ENCODE data around the gene CARD9.

Gene CARD9

GRCh38 chr9:136316271-136316751, 57.2 kb downstream of the CARD9 start:
- DNase-seq: peak in 3 of 10 donors; percentile 64 to 81 (median 75)
- intact Hi-C loops (cut with DNase I): no loop called here

- intact Hi-C loops (cut with DNase I): loop anchor here (5.0 kb wide), 1 partner anchor 47 kb away; the partner anchor contains the start of gene DNLZ
- DNase-seq: peak in 1 of 10 donors; percentile 31
These were observed 58.5 kb downstream of the CARD9 start for GRCh38 chr9:136314944-136315343.

- intact Hi-C loops (cut with DNase I): loop anchor here (5.0 kb wide), 1 partner anchor 48 kb away; the partner anchor contains the start of gene DNLZ
These were observed 59.4 kb downstream of the CARD9 start for GRCh38 chr9:136314056-136314416.

More at GRCh38 chr9:136314056-136314416, 59.4 kb downstream of the CARD9 start:
- DNase-seq: peak in 2 of 10 donors; percentile 27 to 41

Data from posterior cingulate gyrus (tissue), 11 donors.